Gastroesophageal sphincter (tissue), 3 donors: ENCODE results near the gene DDT.

ENCODE experiments used
- EP300 ChIP-seq: sonication (generic); formaldehyde crosslinking; IDR thresholded peaks from one replicate; pipeline ENCODE4 v1.6.1; 2017; ENCODE audit warnings: antibody characterized with exemption, mild to moderate bottlenecking
- TF ChIP-seq, protein P1 (sequence below), 4 experiments: fragments of 200-600 bp in 2 of 4; fragments of 450-650 bp in 2 of 4; sonication (generic) in 1 of 4; IDR thresholded peaks; one replicate each; pipeline ENCODE4 v1.5.1; 2017 to 2019; ENCODE audit warnings: antibody characterized with exemption in 4 of 4, mild to moderate bottlenecking in 2 of 4, moderate library complexity in 2 of 4

DNA sequence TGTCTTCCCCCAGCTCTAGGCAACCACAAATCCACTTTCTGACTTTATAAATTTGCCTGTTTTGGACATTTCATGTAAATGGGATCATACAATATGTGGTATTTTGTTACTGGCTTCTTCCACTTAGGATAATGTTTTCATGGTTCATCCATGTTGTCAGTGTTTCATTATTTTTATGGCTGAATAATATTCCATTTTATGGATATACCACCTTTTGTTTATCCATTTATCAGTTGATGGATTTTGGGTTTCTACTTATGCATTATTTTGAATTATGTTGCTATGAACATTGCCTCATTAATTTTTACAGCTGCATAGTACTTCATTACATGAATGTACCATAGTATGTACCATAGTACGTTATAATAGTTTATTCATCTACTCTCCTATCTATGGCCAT lies 41.9 kb upstream of the DDT start:
- no peak for TF ChIP-seq EP300
- TF ChIP-seq, protein P1, sequence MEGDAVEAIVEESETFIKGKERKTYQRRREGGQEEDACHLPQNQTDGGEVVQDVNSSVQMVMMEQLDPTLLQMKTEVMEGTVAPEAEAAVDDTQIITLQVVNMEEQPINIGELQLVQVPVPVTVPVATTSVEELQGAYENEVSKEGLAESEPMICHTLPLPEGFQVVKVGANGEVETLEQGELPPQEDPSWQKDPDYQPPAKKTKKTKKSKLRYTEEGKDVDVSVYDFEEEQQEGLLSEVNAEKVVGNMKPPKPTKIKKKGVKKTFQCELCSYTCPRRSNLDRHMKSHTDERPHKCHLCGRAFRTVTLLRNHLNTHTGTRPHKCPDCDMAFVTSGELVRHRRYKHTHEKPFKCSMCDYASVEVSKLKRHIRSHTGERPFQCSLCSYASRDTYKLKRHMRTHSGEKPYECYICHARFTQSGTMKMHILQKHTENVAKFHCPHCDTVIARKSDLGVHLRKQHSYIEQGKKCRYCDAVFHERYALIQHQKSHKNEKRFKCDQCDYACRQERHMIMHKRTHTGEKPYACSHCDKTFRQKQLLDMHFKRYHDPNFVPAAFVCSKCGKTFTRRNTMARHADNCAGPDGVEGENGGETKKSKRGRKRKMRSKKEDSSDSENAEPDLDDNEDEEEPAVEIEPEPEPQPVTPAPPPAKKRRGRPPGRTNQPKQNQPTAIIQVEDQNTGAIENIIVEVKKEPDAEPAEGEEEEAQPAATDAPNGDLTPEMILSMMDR (IDR thresholded peaks at IDR 0.05) = no peak
